GM18909 (cell line): ENCODE data around the gene MPPED1.

Experiments used
- ATAC-seq: cut with Tn5 transposase; IDR thresholded peaks from one replicate; pipeline ENCODE4 v1.9.1; 2021; ENCODE audit warnings: mild to moderate bottlenecking; ENCODE audit not compliant: unreplicated experiment, poor library complexity

MPPED1 gene

GRCh38 chr22:43409046-43409445, 2.8 kb upstream of the MPPED1 start:
- ATAC-seq = no peak

DNA sequence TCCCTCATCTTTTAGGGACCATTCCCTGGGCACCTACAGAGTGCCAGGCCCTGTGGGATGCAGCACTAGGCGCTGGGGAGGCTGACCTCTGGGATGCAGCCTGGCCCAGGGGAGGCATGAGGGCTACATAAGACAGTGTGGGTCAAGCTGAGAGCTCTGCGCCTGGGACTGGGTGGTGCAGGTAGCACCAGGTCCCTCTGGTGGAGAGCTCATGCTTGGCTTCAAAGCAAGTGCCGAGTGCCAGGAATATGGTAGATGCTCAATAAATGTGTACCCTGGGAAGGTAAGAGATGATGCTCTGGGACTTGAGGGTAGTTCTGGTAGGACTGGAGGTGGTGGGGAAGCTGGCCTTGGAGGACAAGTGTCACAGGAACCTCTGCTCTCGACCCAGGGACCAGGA, 2.0 kb upstream of the MPPED1 start:
- ATAC-seq = no peak

DNA sequence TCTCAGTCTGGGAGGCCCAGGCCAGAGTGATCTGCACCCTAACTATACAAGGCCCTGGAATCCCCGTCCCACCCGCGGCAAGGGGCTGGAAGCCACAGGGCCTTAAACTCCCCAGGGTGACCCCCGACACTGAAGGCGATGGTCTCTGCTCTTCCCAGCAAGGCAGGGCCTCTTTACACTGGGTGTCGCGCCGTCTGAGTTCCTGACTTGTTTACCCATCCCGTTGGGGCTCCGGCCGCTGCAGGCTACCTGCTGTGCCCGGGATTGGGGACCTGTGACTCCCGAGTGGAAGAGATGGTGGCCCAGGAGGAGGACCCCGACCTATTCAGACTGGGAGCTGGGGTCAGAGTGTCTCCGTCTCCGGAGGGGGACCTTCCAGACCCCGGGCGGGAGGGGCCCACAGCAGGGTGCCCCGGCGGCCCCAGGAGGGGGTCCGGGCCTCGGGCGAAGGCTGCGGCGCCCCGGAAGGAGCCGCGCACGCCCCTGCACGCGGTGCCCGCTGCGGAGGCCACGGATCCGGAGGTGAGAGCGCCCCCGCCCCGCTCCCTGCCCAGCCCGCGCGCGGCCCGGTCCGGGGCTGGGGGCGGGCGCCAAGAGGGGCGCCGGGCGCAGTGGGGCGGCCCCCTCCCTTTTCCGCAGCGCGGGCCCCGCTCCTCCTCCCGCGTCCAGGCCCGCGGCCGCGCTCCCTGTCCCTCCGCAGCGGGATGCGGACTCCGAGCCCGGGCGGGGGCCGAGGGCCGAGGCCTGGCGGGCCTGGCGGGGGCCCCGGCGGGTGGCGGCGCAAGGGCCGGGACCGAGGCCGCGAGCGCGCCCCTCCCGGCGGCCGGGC, 560 bp upstream of the MPPED1 start:
- ATAC-seq = no peak

- no peak for ATAC-seq
Observed at GRCh38 chr22:43412808-43413795, 1.3 kb downstream of the MPPED1 start.

DNA sequence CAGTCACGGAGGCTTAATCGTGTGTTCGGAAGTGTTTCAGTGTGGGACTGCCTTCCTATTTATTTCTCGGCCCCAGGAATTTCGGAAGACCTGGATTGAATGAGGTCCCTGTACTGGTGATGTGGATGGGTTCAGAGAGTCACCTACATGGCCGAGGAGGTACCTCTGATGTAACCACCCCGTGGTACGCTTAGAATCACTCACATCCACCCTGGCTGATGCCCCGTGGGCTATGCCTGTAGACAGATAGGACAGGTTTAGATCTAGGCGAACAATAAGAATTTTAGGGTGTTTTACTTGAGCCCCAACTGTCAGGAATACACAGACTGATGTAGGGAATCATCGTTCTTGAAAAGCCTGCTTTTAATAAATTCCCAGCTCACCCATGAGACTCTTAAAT, 2.0 kb downstream of the MPPED1 start:
- no peak for ATAC-seq

- no peak for ATAC-seq
Observed at GRCh38 chr22:43415681-43416080, 3.9 kb downstream of the MPPED1 start.

- ATAC-seq = no peak
Observed at GRCh38 chr22:43417555-43417954, 5.7 kb downstream of the MPPED1 start.

DNA sequence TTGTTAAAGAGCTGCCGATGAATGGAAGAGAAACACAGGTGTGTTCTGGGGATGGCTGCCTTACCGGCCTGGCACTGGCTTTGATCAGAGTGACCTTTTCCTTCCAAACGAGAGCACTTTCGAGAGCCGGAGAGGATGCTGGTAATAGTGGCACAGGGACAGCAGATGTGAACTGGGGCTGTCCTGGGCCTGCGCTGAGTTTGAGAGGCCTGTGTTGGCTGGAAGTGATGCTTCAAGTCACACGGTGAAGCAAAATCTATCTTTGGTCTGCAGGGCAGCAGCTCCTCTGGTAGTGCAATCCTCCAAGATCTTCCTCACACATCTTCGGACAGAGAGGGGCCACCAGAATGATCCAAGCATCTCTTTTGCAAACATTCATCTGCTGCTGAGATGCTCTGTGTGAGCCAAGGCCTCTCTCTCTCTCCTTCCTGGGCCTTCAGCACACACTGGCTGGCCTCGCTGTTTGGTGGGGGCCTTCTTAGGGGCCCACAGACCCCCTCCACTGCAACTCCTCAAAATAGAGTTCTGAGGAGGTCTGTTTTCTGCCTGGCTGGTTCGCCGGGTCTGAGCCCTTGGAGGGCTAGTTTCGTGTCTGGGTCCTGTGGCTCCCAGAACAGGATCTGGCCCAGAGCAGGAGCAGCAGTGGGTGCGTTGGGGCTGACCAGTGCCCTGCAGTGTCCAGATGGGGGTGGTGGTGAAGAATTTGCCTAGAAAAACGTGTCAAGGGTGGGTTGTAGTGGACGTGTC, 6.4 kb downstream of the MPPED1 start:
- no peak for ATAC-seq

DNA sequence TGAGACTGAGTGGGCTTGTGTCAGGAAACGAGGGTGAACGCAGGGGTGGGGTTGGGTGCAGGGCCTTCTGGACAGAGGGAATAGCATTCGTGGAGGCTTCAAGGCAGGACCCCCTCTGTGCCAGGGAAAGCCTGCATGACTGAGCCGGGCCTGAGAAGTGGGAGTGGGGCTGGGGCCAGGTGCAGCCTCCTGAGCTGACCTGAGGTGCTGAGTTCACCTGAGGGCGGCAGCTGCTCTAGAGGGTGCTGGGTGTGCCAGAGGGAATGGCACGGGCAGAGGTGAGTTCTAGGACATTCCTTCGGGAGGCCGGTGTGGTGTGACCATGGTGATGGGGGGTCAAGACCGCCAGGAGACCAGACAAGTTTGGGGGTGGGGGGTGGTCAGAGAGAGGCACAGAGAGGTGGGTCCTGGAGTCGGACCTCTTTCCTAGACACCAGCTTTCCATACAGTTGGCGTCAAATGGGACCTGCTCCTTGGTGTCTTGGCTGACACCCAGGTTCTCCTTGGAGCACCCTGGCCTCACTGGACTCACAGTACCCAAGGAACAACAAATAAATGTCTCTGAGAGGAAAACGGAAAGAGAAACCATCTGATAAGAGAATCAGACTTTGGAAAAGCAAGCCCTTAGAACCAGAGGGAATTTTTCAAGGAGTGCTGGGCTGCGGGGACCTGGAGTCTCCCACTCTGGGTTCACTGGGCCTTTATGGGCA, 7.7 kb downstream of the MPPED1 start:
- ATAC-seq = no peak

GRCh38 chr22:43421046-43421665, 9.3 kb downstream of the MPPED1 start:
- ATAC-seq = no peak

- ATAC-seq = no peak
Observed at GRCh38 chr22:43421914-43422615, 10.3 kb downstream of the MPPED1 start.

DNA sequence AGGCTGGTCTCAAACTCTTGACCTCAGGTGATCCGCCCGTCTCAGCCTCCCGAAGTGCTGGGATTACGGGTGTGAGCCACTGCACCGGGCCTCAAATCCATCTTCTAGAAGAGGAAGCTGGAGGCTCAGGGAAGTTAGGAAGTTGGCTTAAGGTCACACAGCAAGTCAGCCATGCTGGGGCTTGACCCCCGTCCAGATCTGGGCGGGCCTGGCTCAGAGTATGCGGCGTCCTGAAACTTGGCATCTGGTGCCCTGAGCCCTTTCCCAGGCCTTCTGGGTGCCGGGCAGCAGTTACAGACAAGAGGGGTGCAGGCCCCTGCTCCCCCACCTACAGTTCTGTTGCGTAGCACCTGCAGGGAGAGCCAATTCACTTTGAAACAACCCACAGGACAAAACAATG, 11.2 kb downstream of the MPPED1 start:
- no peak for ATAC-seq

- no peak for ATAC-seq
Observed at GRCh38 chr22:43424201-43424600, 12.4 kb downstream of the MPPED1 start.

- no peak for ATAC-seq
Observed at GRCh38 chr22:43424666-43425630, 13.1 kb downstream of the MPPED1 start.

DNA sequence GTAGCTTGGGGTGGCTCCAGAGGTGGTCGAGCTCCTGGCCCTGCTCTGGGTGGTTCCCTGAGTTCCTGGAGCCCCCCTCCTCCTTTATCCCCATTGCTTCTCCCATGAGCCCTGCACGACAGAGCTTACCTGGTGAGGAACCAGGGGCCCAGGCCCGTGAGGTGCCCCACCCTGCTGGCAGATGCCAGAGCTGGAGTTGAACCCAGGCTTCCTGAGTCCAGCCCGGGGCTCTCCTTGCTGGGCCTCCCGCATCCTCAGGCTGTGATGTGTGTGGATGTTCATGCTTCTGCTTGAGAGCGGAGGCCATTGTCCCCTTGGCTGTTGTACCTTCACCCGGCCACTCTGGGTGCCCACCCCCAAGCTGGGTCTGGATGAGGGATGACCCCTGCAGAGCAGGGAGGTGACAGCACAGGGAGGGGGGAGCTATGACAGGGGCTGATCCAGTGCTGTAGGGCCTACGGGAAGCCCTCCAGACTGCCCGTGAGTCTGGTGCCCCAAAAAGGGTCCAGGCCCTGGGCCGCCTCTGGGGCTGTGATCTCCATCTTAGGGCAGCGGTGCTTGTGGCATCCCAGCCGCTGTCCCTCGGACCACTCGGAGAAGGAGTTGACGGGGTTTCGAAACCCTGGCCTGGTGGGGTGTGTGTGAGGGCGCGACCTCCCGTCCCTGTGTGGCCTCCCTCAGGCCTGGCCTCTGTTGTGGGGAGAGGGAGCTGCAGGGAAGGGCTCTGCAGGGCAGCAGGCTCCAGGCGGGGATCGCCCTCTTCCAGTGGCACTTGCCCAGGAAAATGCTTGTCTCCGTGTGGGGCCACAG, 14.4 kb downstream of the MPPED1 start:
- no peak for ATAC-seq

DNA sequence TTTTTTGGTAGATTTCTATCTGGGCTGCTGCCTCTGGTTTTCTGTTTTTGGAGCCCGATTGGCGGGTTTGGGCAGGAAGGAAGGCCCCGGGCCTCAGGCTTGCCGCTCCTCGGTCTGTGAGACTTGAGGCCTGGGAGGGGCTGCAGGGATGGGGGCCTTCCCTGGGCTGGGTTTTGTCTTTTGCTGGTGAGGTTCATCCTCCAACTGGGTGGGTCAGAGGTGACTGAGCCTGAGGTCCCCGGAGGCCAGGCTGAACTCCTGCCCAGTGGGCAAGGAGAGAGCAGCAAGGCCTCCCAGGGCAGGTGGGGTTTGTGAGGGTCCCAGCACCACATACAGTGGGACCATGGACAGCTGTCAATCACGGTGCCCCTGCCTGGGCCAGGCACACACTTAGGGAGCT, 15.0 kb downstream of the MPPED1 start:
- no peak for ATAC-seq
